HepG2 (cell line): ENCODE measurements around the gene COQ8B. TPM values are rescaled to one million over a fixed set of nuclear protein-coding genes. Genes with fewer than 3 reads are reported as not detected.
A peak's percentile ranks its signal among the peaks of the same experiment; 100 is the strongest.

Experiments
- AGO2 ChIP-seq: fragments of 200-400 bp; formaldehyde crosslinking; optimal IDR thresholded peaks from 2 replicates; pipeline ENCODE3; 2017; ENCODE audit warnings: mild to moderate bottlenecking, low read depth, low read length, moderate library complexity
- ATF7-NPFF ChIP-seq: sonication (generic); formaldehyde crosslinking; IDR thresholded peaks from 2 replicates; pipeline ENCODE4 v1.8.1; 2023; ENCODE audit warnings: mild to moderate bottlenecking, low read depth, missing genetic modification reagents, moderate library complexity
- GFI1 ChIP-seq: sonication (generic); formaldehyde crosslinking; IDR thresholded peaks from 2 replicates; pipeline ENCODE4 v1.5.0; 2020; ENCODE audit warnings: missing genetic modification reagents, mild to moderate bottlenecking, borderline replicate concordance
- HNRNPH1 ChIP-seq: fragments of 200-400 bp; formaldehyde crosslinking; optimal IDR thresholded peaks from 2 replicates; pipeline ENCODE3; 2017; ENCODE audit warnings: mild to moderate bottlenecking, low read depth, low read length
- IKZF4 ChIP-seq: sonication (generic); formaldehyde crosslinking; IDR thresholded peaks from 2 replicates; pipeline ENCODE4 v1.5.1; 2020; ENCODE audit warnings: borderline replicate concordance, mild to moderate bottlenecking, low read depth, missing genetic modification reagents; ENCODE audit errors: not compliant biosample characterization
- ISX ChIP-seq: sonication (generic); formaldehyde crosslinking; conservative IDR thresholded peaks from 2 replicates; pipeline ENCODE4 v1.5.0; 2020; ENCODE audit warnings: missing genetic modification reagents
- JUN ChIP-seq: sonication (generic); formaldehyde crosslinking; IDR thresholded peaks from 2 replicates; pipeline ENCODE4 v1.4.0; 2020; ENCODE audit warnings: mild to moderate bottlenecking, missing genetic modification reagents
- NRL ChIP-seq: sonication (generic); formaldehyde crosslinking; IDR thresholded peaks from 2 replicates; pipeline ENCODE4 v1.5.0; 2020; ENCODE audit warnings: missing genetic modification reagents, mild to moderate bottlenecking, moderate library complexity, borderline replicate concordance
- PHF21A ChIP-seq: sonication (generic); formaldehyde crosslinking; IDR thresholded peaks from 2 replicates; pipeline ENCODE4 v1.5.0; 2020; ENCODE audit warnings: mild to moderate bottlenecking, missing genetic modification reagents
- REL ChIP-seq: sonication (generic); formaldehyde crosslinking; conservative IDR thresholded peaks from 2 replicates; pipeline ENCODE4 v1.8.0; 2022; ENCODE audit warnings: mild to moderate bottlenecking, missing genetic modification reagents, moderate library complexity
- TAF15 ChIP-seq: fragments of 200-400 bp; formaldehyde crosslinking; IDR thresholded peaks from one replicate; pipeline ENCODE4 v1.6.1; 2018; ENCODE audit warnings: mild to moderate bottlenecking, low read depth, low read length; ENCODE audit not compliant: poor library complexity, severe bottlenecking
- ZFP36 ChIP-seq: fragments of 150-350 bp; IDR thresholded peaks from 2 replicates; pipeline ENCODE4 v1.6.1; 2018; ENCODE audit warnings: borderline replicate concordance, low read length, low read depth; ENCODE audit not compliant: partially characterized antibody
- ZFP41 ChIP-seq: sonication (generic); formaldehyde crosslinking; IDR thresholded peaks from 2 replicates; pipeline ENCODE4 v1.4.0; 2020; ENCODE audit warnings: mild to moderate bottlenecking, missing genetic modification reagents, borderline replicate concordance
- ZNF160 ChIP-seq: sonication (generic); formaldehyde crosslinking; IDR thresholded peaks from 2 replicates; pipeline ENCODE4 v1.8.0; 2022; ENCODE audit warnings: mild to moderate bottlenecking, inconsistent platforms, missing genetic modification reagents
- ZNF224 ChIP-seq: sonication (generic); formaldehyde crosslinking; IDR thresholded peaks from 2 replicates; pipeline ENCODE4 v1.5.0; 2020; ENCODE audit warnings: mild to moderate bottlenecking, missing genetic modification reagents
- ZNF225 ChIP-seq: sonication (generic); formaldehyde crosslinking; IDR thresholded peaks from 2 replicates; pipeline ENCODE4 v1.4.0; 2020; ENCODE audit warnings: mild to moderate bottlenecking, missing genetic modification reagents
- ZNF230 ChIP-seq: sonication (generic); formaldehyde crosslinking; IDR thresholded peaks from 2 replicates; pipeline ENCODE4 v1.4.0; 2020; ENCODE audit warnings: mild to moderate bottlenecking, missing genetic modification reagents
- ZNF260 ChIP-seq: sonication (generic); formaldehyde crosslinking; IDR thresholded peaks from 2 replicates; pipeline ENCODE4 v1.4.0; 2020; ENCODE audit warnings: missing genetic modification reagents, low read depth, mild to moderate bottlenecking, borderline replicate concordance
- ZNF33A ChIP-seq: sonication (generic); formaldehyde crosslinking; IDR thresholded peaks from 2 replicates; pipeline ENCODE4 v1.5.1; 2020; ENCODE audit warnings: missing genetic modification reagents, mild to moderate bottlenecking, moderate library complexity, borderline replicate concordance
- ZNF451 ChIP-seq: sonication (generic); formaldehyde crosslinking; IDR thresholded peaks from 2 replicates; pipeline ENCODE4 v1.5.0; 2020; ENCODE audit warnings: mild to moderate bottlenecking, missing genetic modification reagents
- ZNF503 ChIP-seq: sonication (generic); formaldehyde crosslinking; IDR thresholded peaks from 2 replicates; pipeline ENCODE4 v1.4.0; 2020; ENCODE audit warnings: missing genetic modification reagents
- ZNF569 ChIP-seq: sonication (generic); formaldehyde crosslinking; IDR thresholded peaks from 2 replicates; pipeline ENCODE4 v1.5.0; 2020; ENCODE audit warnings: mild to moderate bottlenecking, missing genetic modification reagents, moderate library complexity, borderline replicate concordance
- ZNF678 ChIP-seq: sonication (generic); formaldehyde crosslinking; IDR thresholded peaks from 2 replicates; pipeline ENCODE4 v1.4.0; 2020; ENCODE audit warnings: mild to moderate bottlenecking, missing genetic modification reagents
- ZNF709 ChIP-seq: sonication (generic); formaldehyde crosslinking; IDR thresholded peaks from 2 replicates; pipeline ENCODE4 v1.5.0; 2020; ENCODE audit warnings: mild to moderate bottlenecking, missing genetic modification reagents
- ZNF781 ChIP-seq: sonication (generic); formaldehyde crosslinking; IDR thresholded peaks from 2 replicates; pipeline ENCODE4 v1.5.1; 2020; ENCODE audit warnings: borderline replicate concordance, mild to moderate bottlenecking, missing genetic modification reagents; ENCODE audit errors: not compliant biosample characterization
- ZNF792 ChIP-seq: IDR thresholded peaks from 2 replicates; pipeline ENCODE4 v1.6.1; 2016
- ZSCAN20 ChIP-seq: sonication (generic); formaldehyde crosslinking; IDR thresholded peaks from 2 replicates; pipeline ENCODE4 v1.4.0; 2020; ENCODE audit warnings: missing genetic modification reagents, mild to moderate bottlenecking, borderline replicate concordance
- polyA plus RNA-seq, 8 experiments: library from polyadenylated mRNA; depleted of rRNA in 3 of 8; stranded (reverse) in 7 of 8; unstranded in 1 of 8; fragments of >200 nt; fragmentation: Illumina TruSeq in 4 of 8; extraction: Trizol in 4 of 8; gene quantifications; 2 replicates each; pipeline versions ENCODE4 v1.2.1 to v1.2.3, GENCODE V29; 2011 to 2016; ENCODE audit warnings: low read depth in 4 of 8, missing spikeins in 1 of 8, mixed read lengths in 1 of 8; ENCODE audit not compliant: insufficient read depth in 1 of 8
- total RNA-seq, 5 experiments: library from RNA; depleted of rRNA; stranded (reverse); fragments of >200 nt; fragmentation: Illumina TruSeq; extraction: Trizol; gene quantifications; 2 replicates each; pipeline ENCODE4 v1.2.3, GENCODE V29; 2016; ENCODE audit warnings: low read depth in 1 of 5
- TF ChIP-seq, protein P1 (sequence below): sonication (generic); formaldehyde crosslinking; IDR thresholded peaks from 2 replicates; pipeline ENCODE4 v1.5.0; 2020; ENCODE audit warnings: missing genetic modification reagents, mild to moderate bottlenecking, borderline replicate concordance

COQ8B gene
- total and polyA plus RNA-seq, 2 of the 13 experiments (the other 11 are each of a cell fraction or from before 2014, with no cell fraction given): 12.3 to 17.2 TPM

GRCh38 chr19:40662925-40663694 lies 53.6 kb downstream of the COQ8B start (continued):
- TF ChIP-seq PHF21A (CRISPR knock-in tag): peak; percentile 58; the same call in 1 of the 2 replicates
- no peak for TF ChIP-seq JUN (CRISPR knock-in tag)
- TF ChIP-seq TAF15: peak; percentile 20
- TF ChIP-seq ZSCAN20 (CRISPR knock-in tag): peak; percentile 31
- TF ChIP-seq ZNF781 (CRISPR knock-in tag): no peak
- TF ChIP-seq AGO2: peak; percentile 23
- TF ChIP-seq IKZF4: peak; percentile 45
- TF ChIP-seq NRL (CRISPR knock-in tag): peak; percentile 70
- no peak for TF ChIP-seq ZNF33A (CRISPR knock-in tag)
- TF ChIP-seq ZNF224 (CRISPR knock-in tag): peak; percentile 73; the same call in 1 of the 2 replicates
- no peak for TF ChIP-seq ZNF451 (CRISPR knock-in tag)
- TF ChIP-seq, protein P1, sequence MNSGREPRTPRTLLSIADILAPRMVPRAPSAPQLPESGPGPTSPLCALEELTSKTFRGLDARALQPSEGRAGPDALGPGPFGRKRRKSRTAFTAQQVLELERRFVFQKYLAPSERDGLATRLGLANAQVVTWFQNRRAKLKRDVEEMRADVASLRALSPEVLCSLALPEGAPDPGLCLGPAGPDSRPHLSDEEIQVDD: peak; percentile 69; the same call in 1 of the 2 replicates
- no peak; the same call in 1 of the 2 replicates for TF ChIP-seq ZNF709 (CRISPR knock-in tag)
- 0 out of 2 replicates have a peak, but pooled peaks have one; percentile 42 for TF ChIP-seq ISX (CRISPR knock-in tag)
- no peak for TF ChIP-seq ZNF160 (CRISPR knock-in tag)
- no peak for TF ChIP-seq ZNF260
- TF ChIP-seq ZFP36: no peak
- TF ChIP-seq ZFP41 (CRISPR knock-in tag): no peak
- peak; percentile 86 for TF ChIP-seq ZNF792 (CRISPR knock-in tag)
- TF ChIP-seq REL: 0 out of 2 replicates have a peak, but pooled peaks have one; percentile 68
- no peak for TF ChIP-seq ZNF569 (CRISPR knock-in tag)
- 0 out of 2 replicates have a peak, but pooled peaks have one; percentile 7 for TF ChIP-seq ZNF225 (CRISPR knock-in tag)
- TF ChIP-seq ZNF503 (CRISPR knock-in tag): 0 out of 2 replicates have a peak, but pooled peaks have one; percentile 32
- no peak for TF ChIP-seq ZNF230 (CRISPR knock-in tag)
- no peak for TF ChIP-seq GFI1 (CRISPR knock-in tag)
- peak; percentile 85 for TF ChIP-seq ATF7-NPFF (CRISPR knock-in tag)
- TF ChIP-seq ZNF678: no peak
- no peak for TF ChIP-seq HNRNPH1
